ENCODE data around the gene PSMB2.
A peak's percentile ranks its signal among the peaks of the same experiment; 100 is the strongest.
"Not testable (repeated sequence)": the region's sequence is repeated elsewhere in the genome, so short reads cannot be mapped to it uniquely, and the experiment has no call there.

The PSMB2 gene

DNA sequence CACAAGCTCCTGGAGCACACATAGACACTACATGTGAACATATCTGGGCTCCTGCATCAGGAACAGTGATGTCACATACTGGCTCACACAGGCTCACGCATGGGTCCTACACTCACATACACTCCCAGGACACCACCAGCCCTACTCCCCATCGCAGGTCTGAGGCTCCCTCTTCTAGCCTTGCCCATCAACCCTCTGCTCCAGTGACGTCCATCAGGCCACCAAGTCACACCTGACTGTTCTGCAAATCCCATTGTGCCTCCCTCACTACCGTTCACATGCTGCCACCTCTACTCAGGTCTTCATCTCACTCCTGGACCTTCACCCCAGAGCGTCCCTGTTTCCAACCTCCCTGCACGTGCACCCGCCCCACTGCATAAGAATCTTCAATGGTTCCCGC, 50.1 kb downstream of the PSMB2 start:
- DNase-seq: no peak

DNA sequence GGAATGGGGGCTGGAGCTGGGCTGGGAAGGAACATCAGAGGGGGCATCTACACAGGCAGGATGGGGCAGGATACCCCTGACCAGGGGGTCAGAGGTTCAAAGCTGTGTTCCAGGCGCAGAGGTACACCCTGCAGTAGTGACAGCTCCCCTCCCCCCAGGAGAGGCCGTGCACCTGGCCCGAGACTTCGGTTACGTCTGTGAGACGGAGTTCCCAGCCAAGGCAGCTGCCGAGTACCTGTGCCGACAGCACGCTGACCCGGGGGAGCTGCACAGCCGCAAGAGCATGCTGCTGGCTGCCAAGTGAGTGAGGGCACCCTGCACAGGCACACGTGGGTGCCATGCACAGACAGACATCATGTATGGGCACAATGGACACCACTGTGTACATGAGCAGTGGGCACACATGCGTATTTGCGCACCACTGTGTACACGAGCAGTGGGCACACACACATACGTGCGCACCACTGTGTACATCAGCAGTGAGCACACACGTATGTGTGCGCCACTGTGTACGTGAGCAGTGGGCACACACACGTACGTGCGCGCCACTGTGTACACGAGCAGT, 50.8 kb downstream of the PSMB2 start:
- no peak for DNase-seq

DNA sequence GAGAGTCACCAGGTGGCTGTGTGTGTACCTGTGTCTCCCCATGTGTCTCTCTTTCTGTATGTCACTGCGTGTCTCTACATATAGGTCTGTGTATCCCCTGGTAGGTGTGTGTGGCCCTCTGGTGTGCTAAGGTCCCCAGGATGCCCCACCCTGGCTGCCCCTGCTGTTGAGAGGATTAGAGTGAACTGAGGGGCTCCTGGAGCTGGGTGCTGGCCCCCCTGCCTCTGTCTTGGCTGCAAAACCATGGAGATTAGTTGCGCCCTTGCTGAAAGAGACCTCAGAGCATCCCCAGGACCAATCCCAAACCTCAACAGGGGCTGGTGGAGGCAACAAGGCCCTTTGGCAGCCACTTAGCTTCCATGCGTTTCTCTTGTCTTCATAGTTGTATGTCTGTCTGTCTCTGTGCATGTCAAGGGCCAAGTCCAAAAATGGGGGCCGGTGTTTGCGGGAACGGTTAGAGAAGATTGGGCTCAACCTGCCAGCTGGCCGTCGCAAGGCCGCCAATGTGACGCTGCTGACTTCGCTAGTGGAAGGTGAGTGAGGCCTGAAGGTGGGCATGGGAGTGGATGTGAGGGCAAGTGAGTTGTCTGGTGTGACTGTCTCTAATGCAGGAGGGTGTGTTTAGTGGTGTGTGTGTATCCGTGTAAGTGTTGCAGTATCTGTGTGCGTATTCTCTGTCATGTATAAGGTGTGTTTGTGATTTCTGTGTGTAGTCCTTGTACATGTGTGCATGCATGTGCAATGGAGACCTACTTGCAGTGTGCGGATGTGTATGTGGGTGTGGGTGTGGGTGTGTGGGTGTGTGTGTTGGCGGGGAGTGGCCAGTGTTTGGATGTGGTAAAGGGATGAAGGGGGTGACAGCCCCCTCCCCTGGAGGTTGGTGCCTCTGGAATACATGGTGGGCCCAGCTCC, 51.6 kb downstream of the PSMB2 start:
- no peak for DNase-seq

DNA sequence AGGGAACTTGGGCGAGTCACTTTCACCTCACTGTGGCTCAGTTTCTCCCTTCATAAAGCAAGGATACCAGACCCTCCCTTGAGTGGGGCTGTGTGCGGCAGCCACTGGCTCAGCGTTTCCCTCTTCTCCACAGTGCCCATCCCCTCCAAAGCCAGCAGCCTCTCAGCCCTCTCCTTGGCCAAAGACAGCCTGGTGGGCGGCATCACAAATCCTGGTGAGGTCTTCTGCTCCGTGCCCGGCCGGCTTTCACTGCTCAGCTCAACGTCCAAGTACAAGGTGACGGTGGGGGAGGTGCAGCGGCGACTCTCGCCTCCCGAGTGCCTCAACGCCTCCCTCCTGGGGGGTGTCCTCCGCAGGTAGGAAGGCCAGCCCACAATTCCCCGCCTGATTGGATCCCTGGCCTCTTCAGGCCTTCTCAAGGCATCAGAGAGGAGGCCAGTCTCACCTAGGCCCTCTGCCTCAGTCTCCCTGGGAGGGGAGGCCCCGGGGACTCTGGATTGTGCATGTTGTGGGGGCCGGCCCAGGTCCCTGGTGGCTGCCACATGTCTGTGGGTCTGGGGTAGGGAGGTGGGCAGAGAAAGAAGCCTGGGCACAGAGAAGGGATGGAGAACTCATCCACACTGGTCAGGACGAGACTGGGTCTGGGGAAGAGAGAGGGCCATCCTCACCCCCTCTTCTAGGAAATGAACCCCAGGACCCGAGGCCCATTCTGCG, 53.0 kb downstream of the PSMB2 start:
- DNase-seq: no peak

GRCh38 chr1:35587736-35588135, 53.6 kb downstream of the PSMB2 start:
- no peak for DNase-seq

DNA sequence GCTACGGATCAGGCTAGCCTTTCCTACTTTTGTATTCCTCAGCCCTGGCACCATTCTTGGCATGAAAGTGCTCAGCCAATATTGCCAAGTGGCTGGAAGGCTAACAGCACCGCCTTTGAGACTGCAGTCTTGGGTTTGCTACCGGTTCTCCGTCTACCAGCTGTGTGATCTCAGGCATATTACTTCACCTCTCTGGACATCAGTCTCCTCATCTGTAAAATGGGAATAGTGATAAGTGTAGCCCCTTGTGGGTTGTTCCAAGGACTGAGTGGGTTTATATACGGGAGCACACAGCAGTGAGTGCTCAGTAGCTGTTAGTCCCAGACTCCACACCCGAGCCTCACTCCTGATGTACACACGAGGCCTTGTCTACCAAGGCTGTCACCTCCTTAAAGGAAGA, 54.5 kb downstream of the PSMB2 start:
- DNase-seq: no peak

GRCh38 chr1:35585805-35586204, 55.5 kb downstream of the PSMB2 start:
- DNase-seq: not testable (repeated sequence)

DNA sequence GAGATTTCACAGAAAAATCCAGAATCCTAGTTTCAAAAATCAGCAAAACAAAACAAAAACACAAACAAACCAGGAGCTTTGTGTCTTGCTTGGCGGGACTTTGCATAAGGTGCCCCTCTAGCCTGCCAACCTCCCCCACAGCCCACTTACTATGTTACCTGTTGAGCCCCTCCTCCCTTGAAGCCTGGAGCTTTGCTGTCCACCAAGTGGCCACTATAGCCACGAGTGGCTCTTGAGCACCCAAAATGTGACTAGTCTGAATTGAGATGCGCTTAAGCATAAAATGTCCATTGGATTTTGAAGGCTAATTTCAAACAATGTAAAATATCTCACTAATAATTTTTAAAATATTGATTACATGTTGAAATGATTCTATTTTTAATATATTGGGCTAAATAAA, 56.0 kb downstream of the PSMB2 start:
- DNase-seq: no peak

DNA sequence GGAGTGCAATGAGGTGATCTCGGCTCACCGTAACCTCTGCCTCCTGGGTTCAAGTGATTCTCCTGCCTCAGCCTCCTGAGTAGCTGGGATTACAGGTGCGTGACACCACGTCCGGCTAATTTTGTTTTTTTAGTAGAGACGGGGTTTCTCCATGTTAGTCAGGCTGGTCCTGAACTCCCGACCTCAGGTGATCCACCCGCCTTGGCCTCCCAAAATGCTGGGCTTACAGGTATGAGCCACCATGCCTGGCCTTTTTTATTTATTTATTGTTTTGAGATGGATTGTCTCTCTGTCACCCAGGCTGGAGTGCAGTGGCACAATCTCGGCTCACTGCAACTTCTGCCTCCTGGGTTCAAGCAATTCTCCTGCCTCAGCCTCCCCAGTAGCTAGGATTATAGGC, 59.7 kb downstream of the PSMB2 start:
- DNase-seq: not testable (repeated sequence)

- DNase-seq: no peak
These were observed 60.4 kb downstream of the PSMB2 start for GRCh38 chr1:35580949-35581388.

DNA sequence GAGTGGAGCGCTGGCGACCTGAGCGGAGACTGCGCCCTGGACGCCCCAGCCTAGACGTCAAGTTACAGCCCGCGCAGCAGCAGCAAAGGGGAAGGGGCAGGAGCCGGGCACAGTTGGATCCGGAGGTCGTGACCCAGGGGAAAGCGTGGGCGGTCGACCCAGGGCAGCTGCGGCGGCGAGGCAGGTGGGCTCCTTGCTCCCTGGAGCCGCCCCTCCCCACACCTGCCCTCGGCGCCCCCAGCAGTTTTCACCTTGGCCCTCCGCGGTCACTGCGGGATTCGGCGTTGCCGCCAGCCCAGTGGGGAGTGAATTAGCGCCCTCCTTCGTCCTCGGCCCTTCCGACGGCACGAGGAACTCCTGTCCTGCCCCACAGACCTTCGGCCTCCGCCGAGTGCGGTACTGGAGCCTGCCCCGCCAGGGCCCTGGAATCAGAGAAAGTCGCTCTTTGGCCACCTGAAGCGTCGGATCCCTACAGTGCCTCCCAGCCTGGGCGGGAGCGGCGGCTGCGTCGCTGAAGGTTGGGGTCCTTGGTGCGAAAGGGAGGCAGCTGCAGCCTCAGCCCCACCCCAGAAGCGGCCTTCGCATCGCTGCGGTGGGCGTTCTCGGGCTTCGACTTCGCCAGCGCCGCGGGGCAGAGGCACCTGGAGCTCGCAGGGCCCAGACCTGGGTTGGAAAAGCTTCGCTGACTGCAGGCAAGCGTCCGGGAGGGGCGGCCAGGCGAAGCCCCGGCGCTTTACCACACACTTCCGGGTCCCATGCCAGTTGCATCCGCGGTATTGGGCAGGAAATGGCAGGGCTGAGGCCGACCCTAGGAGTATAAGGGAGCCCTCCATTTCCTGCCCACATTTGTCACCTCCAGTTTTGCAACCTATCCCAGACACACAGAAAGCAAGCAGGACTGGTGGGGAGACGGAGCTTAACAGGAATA, 64.0 kb downstream of the PSMB2 start:
- DNase-seq: peak in 2 of 4 experiments; percentile 48 to 54

DNA sequence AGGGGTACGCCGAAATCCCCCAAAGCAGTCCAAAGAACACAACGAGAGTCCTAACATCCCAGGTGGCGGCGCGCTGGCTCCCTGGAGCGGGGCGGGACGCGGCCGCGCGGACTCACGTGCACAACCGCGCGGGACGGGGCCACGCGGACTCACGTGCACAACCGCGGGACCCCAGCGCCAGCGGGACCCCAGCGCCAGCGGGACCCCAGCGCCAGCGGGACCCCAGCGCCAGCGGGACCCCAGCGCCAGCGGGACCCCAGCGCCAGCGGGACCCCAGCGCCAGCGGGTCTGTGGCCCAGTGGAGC, 64.6 kb downstream of the PSMB2 start:
- not testable (repeated sequence) for DNase-seq

GRCh38 chr1:35576061-35576765, 65.1 kb downstream of the PSMB2 start:
- DNase-seq: no peak

- no peak for DNase-seq
These were observed 65.8 kb downstream of the PSMB2 start for GRCh38 chr1:35575416-35575958.

- no peak for DNase-seq
These were observed 66.5 kb downstream of the PSMB2 start for GRCh38 chr1:35574655-35575415.

- no peak for DNase-seq
These were observed 67.1 kb downstream of the PSMB2 start for GRCh38 chr1:35574125-35574654.

DNA sequence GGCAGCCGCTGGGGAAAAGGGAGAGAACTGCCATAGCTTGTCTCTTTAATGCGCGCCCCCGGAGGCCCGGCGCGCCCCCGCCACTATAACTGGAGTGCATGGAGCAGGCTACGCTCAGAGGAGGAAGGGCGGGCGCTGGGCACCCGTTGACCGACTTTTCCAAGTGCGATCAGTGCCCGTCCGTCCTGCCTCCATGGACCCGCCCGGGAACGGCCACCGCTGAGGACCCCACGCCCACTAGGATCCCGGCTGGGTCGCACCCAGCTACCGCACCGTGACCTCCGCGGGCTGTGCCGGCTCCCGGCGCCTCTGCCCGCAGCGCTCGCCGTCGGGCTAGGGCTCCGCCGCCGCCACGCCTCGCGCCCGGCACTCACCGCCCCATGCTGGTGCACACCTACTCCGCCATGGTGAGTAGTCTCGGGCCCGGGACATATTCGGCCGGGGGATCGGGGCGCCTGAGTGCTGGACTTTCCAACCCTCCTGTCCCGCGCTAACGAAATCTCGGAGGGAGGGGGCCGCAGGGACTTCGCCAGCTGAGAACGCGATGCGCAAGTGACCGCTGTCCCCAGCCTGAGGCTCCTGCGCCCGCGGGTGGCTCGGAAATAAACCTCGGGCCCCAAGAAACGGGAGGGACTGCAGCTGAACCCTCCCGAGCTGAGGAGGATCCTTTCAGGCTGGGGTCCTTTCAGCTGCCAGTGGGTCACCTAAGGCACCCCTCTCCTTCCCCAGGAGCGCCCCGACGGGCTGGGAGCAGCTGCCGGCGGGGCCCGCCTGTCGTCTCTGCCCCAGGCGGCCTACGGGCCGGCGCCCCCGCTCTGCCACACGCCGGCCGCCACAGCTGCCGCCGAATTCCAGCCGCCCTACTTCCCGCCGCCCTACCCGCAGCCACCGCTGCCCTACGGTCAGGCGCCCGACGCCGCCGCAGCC, 67.9 kb downstream of the PSMB2 start, which contains the start of gene TFAP2E:
TFAP2E (plus strand) TSS at position 117 of the 927 bp plus-strand sequence; CDS start at position 381, 264 bp downstream.
- DNase-seq: peak in 1 of 4 experiments; percentile 14

GRCh38 chr1:35572296-35572695, 69.0 kb downstream of the PSMB2 start:
- DNase-seq: no peak

GRCh38 chr1:35571263-35571662, 70.1 kb downstream of the PSMB2 start:
- DNase-seq: no peak
